Stimulated activated naive CD8-positive, alpha-beta T cell treated with anti-CD3 and anti-CD28 coated beads, Interleukin-15, amount 100 ng/mL, for 72 hours (primary cell): ENCODE measurements around the gene ATG9B.

Experiments
- ATAC-seq: fragments of 150-1000 bp; cut with Tn5 transposase; 2 replicates; pipeline ENCODE4 v1.10.0; 2021; ENCODE audit warnings: mild to moderate bottlenecking, moderate library complexity
- DNase-seq, 2 donors: peaks; one replicate each; pipeline ENCODE4 v3.0.0; 2021 to 2022
- H3K27ac Mint-ChIP-seq, 2 donors: one replicate each; pipeline ENCODE4 v1.8.0; 2022; ENCODE audit warnings: mild to moderate bottlenecking in 2 of 2, mixed read lengths in 2 of 2, moderate library complexity in 2 of 2
- H3K27me3 Mint-ChIP-seq: one replicate; pipeline ENCODE4 v1.8.0; 2022; ENCODE audit warnings: mixed read lengths
- H3K4me1 Mint-ChIP-seq: one replicate; pipeline ENCODE4 v1.8.0; 2022; ENCODE audit warnings: mild to moderate bottlenecking, mixed read lengths
- H3K4me3 Mint-ChIP-seq, 2 donors: one replicate each; pipeline ENCODE4 v1.8.0; 2022; ENCODE audit warnings: mild to moderate bottlenecking in 2 of 2, mixed read lengths in 2 of 2, moderate library complexity in 1 of 2
- H3K9me3 Mint-ChIP-seq, 2 donors: one replicate each; pipeline ENCODE4 v1.8.0; 2022; ENCODE audit warnings: mixed read lengths in 2 of 2

Gene ATG9B, protein sequence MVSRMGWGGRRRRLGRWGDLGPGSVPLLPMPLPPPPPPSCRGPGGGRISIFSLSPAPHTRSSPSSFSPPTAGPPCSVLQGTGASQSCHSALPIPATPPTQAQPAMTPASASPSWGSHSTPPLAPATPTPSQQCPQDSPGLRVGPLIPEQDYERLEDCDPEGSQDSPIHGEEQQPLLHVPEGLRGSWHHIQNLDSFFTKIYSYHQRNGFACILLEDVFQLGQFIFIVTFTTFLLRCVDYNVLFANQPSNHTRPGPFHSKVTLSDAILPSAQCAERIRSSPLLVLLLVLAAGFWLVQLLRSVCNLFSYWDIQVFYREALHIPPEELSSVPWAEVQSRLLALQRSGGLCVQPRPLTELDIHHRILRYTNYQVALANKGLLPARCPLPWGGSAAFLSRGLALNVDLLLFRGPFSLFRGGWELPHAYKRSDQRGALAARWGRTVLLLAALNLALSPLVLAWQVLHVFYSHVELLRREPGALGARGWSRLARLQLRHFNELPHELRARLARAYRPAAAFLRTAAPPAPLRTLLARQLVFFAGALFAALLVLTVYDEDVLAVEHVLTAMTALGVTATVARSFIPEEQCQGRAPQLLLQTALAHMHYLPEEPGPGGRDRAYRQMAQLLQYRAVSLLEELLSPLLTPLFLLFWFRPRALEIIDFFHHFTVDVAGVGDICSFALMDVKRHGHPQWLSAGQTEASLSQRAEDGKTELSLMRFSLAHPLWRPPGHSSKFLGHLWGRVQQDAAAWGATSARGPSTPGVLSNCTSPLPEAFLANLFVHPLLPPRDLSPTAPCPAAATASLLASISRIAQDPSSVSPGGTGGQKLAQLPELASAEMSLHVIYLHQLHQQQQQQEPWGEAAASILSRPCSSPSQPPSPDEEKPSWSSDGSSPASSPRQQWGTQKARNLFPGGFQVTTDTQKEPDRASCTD

GRCh38 chr7:151024435-151025056 lies at the start of gene ATG9B:
Gene ATG9B, minus strand, starts transcription at chr7:151024494. Its CDS starts 71 bp downstream, at chr7:151024423.
- no peak for ATAC-seq
- no peak within 1 kb of the TSS for H3K4me3 Mint-ChIP-seq
- H3K27me3 Mint-ChIP-seq = peaks cover 10% of the 10 kb centered on the region
- peaks cover 25% of the 10 kb centered on the region for H3K4me1 Mint-ChIP-seq
- H3K9me3 Mint-ChIP-seq = no peaks in the 10 kb centered on the region
- no peak for DNase-seq
- no peak within 1 kb of the TSS for H3K27ac Mint-ChIP-seq

DNA sequence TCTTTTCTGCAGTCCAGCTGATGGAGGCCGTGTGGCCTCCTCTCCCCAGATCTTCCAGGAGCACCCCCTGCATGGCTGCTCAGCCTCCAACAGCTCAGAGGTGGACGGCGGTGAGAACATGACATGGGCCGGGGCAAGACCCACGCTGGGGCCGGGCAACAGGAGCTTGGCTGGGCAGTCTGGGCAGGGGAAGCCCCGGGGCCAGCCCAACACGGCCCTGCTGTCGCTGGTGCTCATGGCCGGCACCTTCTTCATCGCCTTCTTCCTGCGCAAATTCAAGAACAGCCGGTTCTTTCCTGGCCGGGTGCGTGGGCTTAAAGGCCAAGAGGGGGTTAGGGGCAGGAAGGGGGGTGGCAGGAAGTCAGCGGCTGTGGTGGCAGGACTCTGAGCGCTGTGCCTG lies 49.7 kb upstream of the ATG9B start:
- ATAC-seq = no peak
- no peak for DNase-seq
- no peak overlapping the region for H3K27ac Mint-ChIP-seq
- no peaks in the 10 kb centered on the region for H3K27me3 Mint-ChIP-seq
- no peaks in the 10 kb centered on the region for H3K9me3 Mint-ChIP-seq
- peaks cover 28% of the 10 kb centered on the region for H3K4me1 Mint-ChIP-seq
- no peak overlapping the region for H3K4me3 Mint-ChIP-seq

- no peak overlapping the region for H3K27ac Mint-ChIP-seq
- ATAC-seq = no peak
- H3K4me3 Mint-ChIP-seq = no peak overlapping the region
- no peaks in the 10 kb centered on the region for H3K27me3 Mint-ChIP-seq
- DNase-seq = no peak
- H3K9me3 Mint-ChIP-seq = no peaks in the 10 kb centered on the region
- peaks cover 16% of the 10 kb centered on the region for H3K4me1 Mint-ChIP-seq
These were observed 47.0 kb upstream of the ATG9B start for GRCh38 chr7:151071032-151071866.

DNA sequence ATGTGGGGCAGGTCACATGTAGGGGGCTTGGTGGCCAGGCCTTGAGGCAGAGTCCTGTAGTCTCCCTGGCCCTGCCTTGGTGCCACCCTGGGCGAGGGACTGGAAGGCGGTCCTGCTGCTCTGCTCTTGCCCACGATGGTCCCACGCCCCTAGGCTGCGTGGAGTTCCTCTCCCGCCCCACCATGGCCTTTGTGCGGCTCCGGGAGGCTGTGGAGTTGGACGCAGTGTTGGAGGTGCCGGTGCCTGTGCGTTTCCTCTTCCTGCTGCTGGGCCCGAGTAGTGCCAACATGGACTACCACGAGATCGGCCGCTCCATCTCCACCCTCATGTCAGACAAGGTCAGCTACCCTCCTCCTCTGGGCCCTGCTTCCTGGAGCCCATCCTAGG lies 46.3 kb upstream of the ATG9B start:
- Mint-ChIP-seq H3K9me3 (no peaks in the 10 kb centered on the region), H3K27me3 (no peaks in the 10 kb centered on the region), H3K4me1 (peaks cover 10% of the 10 kb centered on the region), H3K27ac (no peak overlapping the region), H3K4me3 (no peak overlapping the region)
- ATAC-seq (no peak), DNase-seq (no peak)

DNA sequence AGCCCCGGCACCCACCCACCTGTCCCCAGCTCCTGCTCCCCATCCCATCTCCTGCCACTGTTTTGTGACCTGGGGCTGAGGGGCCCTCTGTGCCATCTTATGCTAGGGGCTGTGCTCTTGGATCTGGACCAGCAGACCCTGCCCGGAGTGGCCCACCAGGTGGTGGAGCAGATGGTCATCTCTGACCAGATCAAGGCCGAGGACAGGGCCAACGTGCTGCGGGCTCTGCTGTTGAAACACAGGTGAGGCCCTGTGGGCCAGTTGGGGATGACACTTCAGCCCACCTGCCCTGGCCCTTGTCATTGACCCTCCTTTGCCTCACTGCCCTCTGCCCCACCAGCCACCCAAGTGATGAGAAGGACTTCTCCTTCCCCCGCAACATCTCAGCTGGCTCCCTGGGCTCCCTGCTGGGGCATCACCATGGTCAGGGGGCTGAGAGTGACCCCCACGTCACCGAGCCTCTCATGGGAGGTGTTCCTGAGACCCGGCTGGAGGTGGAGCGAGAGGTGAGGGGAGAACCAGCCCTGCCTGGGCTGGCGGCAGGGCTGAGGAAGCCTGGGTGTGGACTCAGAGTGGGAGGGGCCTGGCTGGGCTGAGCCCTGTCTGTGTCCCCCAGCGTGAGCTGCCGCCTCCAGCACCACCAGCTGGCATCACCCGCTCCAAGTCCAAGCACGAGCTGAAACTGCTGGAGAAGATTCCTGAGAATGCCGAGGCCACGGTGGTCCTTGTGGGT lies 45.7 kb upstream of the ATG9B start:
- Mint-ChIP-seq H3K4me3 (no peak overlapping the region), H3K27ac (no peak overlapping the region), H3K9me3 (no peaks in the 10 kb centered on the region), H3K27me3 (no peaks in the 10 kb centered on the region), H3K4me1 (peaks cover 10% of the 10 kb centered on the region)
- DNase-seq (no peak), ATAC-seq (no peak)

DNA sequence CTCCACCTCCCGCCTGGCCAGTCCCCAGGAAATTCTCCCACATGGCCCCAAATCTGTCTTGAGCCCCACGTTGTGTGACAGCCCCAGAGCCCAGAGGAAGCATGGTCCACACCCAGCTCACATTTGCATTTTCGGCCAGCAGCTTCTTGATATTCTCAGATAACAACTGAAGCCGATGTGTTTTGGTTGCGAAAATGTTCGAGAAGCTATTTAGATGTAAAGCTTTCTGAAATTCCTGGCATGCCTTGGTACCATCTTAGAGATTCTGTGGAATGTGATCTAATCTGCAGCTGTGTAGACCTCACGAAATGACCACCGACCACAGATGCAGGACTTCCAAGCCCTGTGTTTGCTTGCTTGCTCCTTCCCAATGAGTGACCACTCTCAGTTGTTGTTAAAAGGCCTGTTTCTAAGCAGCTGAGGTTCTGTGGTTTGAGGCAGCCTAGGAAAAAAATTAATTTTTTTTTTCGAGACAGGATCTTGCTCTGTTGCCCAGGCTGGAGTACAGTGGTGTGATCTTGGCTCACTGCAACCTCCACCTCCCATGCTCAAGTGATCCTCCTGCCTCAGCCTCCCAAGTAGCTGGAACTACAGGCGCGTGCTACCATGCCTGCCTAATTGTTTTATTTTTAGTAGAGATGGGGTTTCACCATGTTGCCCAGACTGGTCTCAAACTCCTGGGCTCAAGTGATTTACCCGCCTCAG lies 43.9 kb upstream of the ATG9B start:
- ATAC-seq = no peak
- Mint-ChIP-seq H3K27ac (peak overlapping the region in 1 of 2 donors; percentile 52), H3K9me3 (no peaks in the 10 kb centered on the region), H3K4me3 (no peak overlapping the region), H3K27me3 (no peaks in the 10 kb centered on the region), H3K4me1 (no peaks in the 10 kb centered on the region)
- DNase-seq = no peak

DNA sequence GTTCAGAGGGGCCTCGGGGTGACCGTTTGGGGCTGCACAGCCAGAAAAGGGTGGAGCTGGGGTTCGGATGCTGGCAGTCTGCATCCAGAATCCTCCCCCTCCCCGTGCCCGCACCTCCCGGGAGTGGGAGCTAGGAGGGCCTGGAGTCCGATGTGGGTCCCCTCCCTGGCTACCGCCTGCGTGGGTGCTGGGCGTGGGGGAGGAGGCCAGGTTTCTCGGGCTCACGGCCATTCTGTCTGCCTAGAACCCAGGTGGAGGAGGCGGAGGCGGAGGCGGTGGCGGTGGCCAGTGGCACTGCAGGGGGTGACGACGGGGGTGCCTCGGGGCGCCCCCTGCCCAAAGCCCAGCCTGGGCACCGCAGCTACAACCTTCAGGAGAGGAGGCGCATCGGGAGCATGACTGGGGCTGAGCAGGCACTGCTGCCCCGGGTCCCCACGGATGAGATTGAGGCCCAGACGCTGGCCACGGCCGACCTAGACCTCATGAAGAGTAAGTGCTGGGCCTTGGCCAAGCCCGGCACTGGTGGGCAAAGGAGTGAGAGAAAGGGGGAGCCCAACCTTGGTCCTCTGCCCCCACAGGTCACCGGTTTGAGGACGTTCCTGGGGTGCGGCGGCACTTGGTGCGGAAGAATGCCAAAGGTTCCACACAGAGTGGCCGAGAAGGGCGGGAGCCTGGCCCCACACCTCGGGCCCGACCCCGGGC lies 42.1 kb upstream of the ATG9B start:
- Mint-ChIP-seq H3K4me3 (no peak overlapping the region), H3K27me3 (no peaks in the 10 kb centered on the region), H3K4me1 (peaks cover 7% of the 10 kb centered on the region), H3K27ac (no peak overlapping the region), H3K9me3 (no peaks in the 10 kb centered on the region)
- peak; percentile 34 for ATAC-seq
- DNase-seq = no peak

GRCh38 chr7:151065516-151065915 lies 41.2 kb upstream of the ATG9B start:
- H3K4me3 Mint-ChIP-seq = no peak overlapping the region
- no peak for DNase-seq
- no peak for ATAC-seq
- no peaks in the 10 kb centered on the region for H3K27me3 Mint-ChIP-seq
- H3K9me3 Mint-ChIP-seq = no peaks in the 10 kb centered on the region
- no peak overlapping the region for H3K27ac Mint-ChIP-seq
- peaks cover 16% of the 10 kb centered on the region for H3K4me1 Mint-ChIP-seq

- no peak overlapping the region for H3K27ac Mint-ChIP-seq
- peaks cover 22% of the 10 kb centered on the region for H3K4me1 Mint-ChIP-seq
- no peak overlapping the region for H3K4me3 Mint-ChIP-seq
- no peaks in the 10 kb centered on the region for H3K27me3 Mint-ChIP-seq
- H3K9me3 Mint-ChIP-seq = no peaks in the 10 kb centered on the region
- DNase-seq (no peak), ATAC-seq (no peak)
These were observed 40.7 kb upstream of the ATG9B start for GRCh38 chr7:151064993-151065392.

GRCh38 chr7:151064454-151064853 lies 40.2 kb upstream of the ATG9B start:
- no peaks in the 10 kb centered on the region for H3K27me3 Mint-ChIP-seq
- H3K4me1 Mint-ChIP-seq = peaks cover 25% of the 10 kb centered on the region
- H3K27ac Mint-ChIP-seq = no peak overlapping the region
- H3K9me3 Mint-ChIP-seq = no peaks in the 10 kb centered on the region
- no peak overlapping the region for H3K4me3 Mint-ChIP-seq
- no peak for DNase-seq
- ATAC-seq = no peak

DNA sequence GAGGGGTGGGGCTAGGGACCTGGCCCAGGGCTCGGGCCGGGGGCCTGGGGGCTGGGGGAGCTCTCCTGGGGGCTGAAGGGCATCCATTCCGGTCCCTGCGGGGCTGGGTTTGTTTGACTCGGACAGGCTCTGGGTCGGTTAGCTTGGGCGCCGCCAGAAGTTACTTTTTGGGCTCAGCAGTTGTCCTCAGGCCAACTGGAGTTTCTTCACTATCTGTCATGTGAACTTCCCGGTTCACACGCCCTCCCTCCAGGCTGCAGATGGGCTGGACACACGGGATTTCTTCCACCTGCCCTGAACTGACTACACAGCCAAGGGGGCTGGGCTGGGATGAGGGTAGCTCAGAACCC lies 38.9 kb upstream of the ATG9B start:
- Mint-ChIP-seq H3K27ac (no peak overlapping the region), H3K27me3 (no peaks in the 10 kb centered on the region), H3K4me1 (peaks cover 36% of the 10 kb centered on the region), H3K9me3 (no peaks in the 10 kb centered on the region), H3K4me3 (no peak overlapping the region)
- ATAC-seq (no peak), DNase-seq (no peak)

DNA sequence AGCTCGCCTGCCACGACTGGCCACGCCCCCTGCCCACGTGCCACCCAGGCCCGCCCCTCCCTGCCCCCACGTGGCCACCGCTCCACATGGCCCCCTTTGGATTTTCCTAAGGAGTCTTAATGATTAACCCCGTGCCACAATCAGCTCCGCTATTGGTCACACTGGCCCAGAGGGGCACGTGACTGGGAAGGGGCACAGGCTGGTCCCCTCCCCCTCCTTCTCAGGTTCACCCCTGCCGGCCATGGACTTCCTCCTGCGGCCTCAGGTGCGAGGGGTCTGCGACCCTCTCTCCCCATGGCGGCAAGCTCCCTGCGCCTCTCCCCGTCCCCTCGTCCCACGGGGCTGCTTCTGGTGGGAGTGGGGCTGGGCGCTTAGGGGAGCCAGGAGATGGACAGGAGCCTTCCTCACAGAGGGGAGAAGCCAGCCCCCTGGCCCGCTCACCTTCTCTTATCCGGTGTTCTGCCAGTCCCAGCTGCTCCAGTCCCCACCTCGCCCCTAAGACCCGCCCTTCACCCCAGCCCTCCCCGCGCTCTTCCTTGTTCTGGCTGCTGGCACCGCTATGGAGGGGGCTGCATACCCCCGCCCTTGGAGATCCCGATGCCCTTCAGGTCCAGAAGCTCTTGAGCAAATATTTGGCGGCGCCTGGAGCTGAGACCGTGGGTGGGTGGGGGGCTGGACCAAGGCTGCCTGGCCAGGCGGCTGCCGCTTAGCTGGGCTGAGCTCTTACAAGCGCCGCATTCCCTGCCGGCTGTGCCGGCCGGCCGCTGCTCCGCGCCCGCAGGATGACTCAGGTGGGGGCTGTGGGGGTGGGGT lies 38.3 kb upstream of the ATG9B start:
- Mint-ChIP-seq H3K27ac (no peak overlapping the region), H3K4me3 (no peak overlapping the region), H3K9me3 (no peaks in the 10 kb centered on the region), H3K4me1 (peaks cover 37% of the 10 kb centered on the region), H3K27me3 (no peaks in the 10 kb centered on the region)
- no peak for ATAC-seq
- DNase-seq = no peak

GRCh38 chr7:151062111-151062398 lies 37.8 kb upstream of the ATG9B start:
- no peaks in the 10 kb centered on the region for H3K27me3 Mint-ChIP-seq
- no peak for DNase-seq
- peak overlapping the region in 1 of 2 donors; percentile 59 for H3K27ac Mint-ChIP-seq
- no peaks in the 10 kb centered on the region for H3K9me3 Mint-ChIP-seq
- no peak for ATAC-seq
- H3K4me1 Mint-ChIP-seq = peaks cover 42% of the 10 kb centered on the region
- peak overlapping the region in 1 of 2 donors; percentile 15 for H3K4me3 Mint-ChIP-seq
